Testis (tissue), 2 donors: Measurements from ENCODE around the gene CLIP2.

Experiments
- POLR2A ChIP-seq: fragments of 450-650 bp; IDR thresholded peaks from one replicate; pipeline ENCODE4 v1.6.1; 2017; ENCODE audit warnings: antibody characterized with exemption, mild to moderate bottlenecking, moderate library complexity
- TF ChIP-seq, protein P1 (sequence below), 3 experiments: fragments of 450-650 bp in 2 of 3; fragments of 200-600 bp in 1 of 3; sonication (generic) in 1 of 3; IDR thresholded peaks; one replicate each; pipeline ENCODE4 v1.5.1; 2016 to 2019; ENCODE audit warnings: antibody characterized with exemption in 3 of 3, mild to moderate bottlenecking in 2 of 3, moderate library complexity in 1 of 3

DNA sequence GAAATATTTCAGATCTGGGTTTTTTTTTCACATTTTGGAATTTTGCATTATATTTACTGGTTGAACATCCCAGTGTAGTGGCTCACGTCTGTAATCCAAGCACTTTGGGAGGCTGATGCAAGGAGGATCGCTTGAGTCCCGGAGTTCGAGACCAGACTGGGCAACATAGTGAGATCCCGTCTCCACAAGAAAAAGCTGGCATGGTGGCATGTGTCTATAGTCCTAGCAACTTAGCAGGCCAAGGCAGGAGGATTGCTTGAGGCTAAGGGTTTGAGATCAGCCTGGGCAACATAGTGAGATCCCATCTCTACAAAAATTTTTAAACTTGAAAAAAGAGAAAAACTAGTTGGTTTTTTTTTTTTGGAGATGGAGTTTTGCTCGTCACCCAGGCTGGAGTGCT lies 41.1 kb upstream of the CLIP2 start:
- TF ChIP-seq, protein P1, sequence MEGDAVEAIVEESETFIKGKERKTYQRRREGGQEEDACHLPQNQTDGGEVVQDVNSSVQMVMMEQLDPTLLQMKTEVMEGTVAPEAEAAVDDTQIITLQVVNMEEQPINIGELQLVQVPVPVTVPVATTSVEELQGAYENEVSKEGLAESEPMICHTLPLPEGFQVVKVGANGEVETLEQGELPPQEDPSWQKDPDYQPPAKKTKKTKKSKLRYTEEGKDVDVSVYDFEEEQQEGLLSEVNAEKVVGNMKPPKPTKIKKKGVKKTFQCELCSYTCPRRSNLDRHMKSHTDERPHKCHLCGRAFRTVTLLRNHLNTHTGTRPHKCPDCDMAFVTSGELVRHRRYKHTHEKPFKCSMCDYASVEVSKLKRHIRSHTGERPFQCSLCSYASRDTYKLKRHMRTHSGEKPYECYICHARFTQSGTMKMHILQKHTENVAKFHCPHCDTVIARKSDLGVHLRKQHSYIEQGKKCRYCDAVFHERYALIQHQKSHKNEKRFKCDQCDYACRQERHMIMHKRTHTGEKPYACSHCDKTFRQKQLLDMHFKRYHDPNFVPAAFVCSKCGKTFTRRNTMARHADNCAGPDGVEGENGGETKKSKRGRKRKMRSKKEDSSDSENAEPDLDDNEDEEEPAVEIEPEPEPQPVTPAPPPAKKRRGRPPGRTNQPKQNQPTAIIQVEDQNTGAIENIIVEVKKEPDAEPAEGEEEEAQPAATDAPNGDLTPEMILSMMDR (IDR thresholded peaks at IDR 0.05) = no peak
- TF ChIP-seq POLR2A = no peak
